ENCODE data around the gene COMMD1.

DNA sequence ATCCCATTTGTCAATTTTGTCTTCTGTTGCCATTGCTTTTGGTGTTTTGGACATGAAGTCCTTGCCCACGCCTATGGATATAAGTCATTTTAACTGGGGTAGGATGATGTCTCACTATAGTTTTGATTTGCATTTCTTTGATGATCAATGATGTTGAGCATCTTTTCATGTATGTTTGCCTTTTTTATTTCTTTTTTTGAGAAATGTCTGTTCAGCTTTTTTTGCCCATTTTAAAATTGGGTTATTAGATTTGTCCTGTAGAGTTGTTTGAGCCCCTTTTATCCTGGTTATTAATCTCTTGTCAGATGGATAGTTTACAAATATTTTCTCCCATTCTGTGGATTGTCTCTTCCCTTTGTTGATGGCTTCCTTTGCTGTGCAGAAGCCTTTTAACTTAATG lies 75.3 kb downstream of the COMMD1 start:
- TF ChIP-seq, protein P1, sequence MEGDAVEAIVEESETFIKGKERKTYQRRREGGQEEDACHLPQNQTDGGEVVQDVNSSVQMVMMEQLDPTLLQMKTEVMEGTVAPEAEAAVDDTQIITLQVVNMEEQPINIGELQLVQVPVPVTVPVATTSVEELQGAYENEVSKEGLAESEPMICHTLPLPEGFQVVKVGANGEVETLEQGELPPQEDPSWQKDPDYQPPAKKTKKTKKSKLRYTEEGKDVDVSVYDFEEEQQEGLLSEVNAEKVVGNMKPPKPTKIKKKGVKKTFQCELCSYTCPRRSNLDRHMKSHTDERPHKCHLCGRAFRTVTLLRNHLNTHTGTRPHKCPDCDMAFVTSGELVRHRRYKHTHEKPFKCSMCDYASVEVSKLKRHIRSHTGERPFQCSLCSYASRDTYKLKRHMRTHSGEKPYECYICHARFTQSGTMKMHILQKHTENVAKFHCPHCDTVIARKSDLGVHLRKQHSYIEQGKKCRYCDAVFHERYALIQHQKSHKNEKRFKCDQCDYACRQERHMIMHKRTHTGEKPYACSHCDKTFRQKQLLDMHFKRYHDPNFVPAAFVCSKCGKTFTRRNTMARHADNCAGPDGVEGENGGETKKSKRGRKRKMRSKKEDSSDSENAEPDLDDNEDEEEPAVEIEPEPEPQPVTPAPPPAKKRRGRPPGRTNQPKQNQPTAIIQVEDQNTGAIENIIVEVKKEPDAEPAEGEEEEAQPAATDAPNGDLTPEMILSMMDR (IDR thresholded peaks at IDR 0.05): no peak
- no peak for TF ChIP-seq POLR2A (IDR thresholded peaks at IDR 0.05)

Measured in ovary (tissue), 3 donors.